Measurements from ENCODE around the gene CD58.

Gene CD58

DNA sequence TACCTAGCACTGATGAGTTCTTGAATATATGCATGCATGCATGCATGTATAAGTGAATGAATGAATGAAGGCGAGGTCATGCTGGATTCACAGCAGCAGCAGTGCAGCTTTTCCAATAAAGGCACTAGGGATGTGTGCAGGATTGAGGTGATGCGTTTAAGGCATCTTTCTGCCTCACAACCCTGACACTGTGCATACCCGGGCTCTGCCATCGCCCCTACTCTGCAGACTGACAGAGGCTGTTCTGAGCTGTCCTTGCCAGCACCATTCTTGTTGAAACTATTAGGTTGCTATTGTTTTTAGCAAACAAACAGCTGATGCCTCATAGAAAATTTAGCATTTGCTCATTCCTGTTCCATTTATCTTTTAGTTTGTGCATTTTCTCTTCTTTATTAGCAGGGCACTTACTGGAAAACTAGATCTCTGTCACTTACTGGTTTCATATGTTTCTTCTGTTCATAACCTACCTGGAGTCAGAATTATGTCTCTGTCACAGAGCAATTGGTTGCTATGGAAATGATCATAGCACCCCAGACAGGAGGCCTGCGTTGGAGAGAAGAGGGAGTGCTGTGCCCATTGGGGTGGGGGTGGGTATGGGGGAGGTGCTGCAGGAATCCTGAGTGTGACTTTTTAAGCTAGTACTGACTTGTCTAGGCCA is 79.0 kb downstream of the CD58 start:
- DNase-seq: no peak

DNA sequence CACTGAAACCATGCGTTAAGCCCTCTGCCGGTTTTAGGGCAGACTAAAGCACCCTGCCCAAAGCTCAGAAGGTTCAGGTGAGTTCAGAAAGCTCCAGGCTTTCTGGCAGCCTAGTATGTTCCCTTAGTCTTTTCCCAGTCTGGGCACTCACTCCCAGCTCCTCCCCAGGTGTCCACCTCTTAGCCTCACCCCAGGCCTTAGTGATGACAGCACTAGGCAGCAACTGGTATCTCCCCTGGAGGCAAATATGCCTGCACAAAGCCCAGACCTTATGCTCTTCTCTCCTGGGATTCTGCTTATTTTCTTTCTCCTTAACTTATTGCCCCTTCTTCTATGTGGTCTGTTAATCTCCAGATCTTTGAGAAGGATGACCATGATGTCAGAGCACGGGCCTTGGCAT is 80.2 kb downstream of the CD58 start:
- no peak for DNase-seq

DNA sequence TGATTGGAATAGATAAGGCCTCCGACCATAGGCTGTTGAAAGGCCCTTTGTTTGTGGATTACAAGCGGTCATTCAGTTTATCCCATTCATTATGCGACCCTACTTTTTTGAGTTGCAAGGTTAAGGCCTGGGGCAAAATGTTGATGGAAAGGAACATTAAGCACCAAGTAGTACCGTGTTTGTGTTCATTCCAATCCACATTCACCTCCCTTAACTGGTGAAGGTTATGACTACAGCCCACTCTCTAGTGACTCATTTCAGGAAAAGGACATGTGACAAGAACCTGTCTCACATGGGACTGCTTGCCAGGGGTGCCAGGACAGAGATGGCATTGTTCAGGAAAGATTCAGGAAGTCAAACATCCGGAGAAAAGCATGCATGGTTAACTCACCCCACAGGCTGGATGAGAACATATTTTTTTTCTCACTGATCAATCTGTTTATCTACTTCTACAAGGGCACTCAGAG is 81.6 kb downstream of the CD58 start:
- DNase-seq: no peak

DNA sequence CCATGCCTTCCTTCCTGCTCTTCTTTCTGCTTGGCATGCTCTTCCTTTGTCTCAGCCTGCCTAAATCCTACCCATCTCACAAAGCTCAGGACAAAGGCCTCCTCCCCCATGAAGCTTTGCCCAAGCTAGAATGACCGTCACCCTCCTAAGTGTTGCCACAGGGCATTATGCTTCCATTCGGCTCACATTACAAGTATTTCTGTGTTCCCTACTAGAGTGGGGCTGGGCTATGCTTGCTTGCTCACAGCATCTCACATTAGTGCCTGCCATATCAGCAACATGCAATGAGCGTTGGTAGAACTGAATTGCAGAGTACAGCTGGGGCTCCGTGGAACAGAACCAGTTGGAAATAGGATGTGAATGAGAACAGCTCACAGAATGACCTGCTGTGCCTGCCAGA is 82.8 kb downstream of the CD58 start:
- DNase-seq: no peak

DNA sequence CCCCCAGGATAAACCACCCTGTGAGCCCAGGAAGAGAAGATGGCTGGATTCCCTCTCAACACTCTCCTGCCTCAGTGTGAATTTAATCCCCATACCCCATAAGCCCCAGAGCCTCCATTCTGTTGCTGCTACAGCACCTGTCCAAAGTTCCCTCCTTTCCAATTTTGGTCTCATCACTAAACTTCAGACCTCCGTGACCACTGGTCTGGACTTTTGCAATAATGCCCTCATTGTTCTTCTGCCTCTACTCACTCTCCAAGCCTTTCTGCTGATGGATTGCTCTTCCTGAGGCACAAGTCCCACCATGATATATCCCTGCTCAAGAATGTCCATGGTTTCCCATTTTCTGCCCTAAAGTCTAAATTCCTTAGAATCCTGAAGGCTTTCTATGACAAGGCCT is 83.2 kb downstream of the CD58 start:
- no peak for DNase-seq

DNA sequence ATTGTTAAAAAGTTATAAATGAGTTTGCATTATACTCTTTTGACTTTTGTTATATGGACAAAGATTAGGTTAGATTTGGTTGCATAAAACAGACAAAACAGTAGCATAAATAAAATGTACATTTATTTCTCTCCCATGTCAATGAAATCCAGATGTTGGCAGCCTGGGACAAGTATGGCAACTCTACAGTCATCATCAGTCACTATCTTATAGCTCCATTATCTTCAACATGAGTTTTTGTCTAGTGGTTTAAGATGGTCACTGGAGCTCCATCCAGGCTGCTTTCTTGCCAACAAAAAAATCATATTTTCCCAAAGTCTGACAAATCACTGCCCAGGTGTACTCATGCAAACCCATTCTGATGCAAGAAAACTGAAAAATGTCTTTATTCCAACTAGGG is 83.8 kb downstream of the CD58 start:
- DNase-seq: no peak

DNA sequence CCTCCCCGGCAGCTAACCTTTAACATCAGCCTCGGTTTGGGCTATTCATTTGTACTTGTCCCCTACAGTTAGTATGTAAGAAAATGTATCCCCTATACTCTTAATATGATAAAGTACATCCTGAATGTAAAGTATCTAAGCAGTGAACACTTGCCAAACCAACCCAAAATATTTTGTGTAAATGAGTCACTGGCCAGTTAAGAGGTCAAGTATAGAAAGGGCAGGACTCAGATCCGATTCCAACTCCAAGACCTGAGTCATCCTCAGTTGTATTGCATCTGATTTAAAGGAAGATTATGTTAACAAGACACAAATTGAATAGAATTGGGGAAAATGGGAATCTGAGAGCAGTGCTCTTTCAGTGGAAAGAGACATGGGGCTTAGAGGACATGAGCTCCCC is 84.4 kb downstream of the CD58 start:
- DNase-seq: no peak

DNA sequence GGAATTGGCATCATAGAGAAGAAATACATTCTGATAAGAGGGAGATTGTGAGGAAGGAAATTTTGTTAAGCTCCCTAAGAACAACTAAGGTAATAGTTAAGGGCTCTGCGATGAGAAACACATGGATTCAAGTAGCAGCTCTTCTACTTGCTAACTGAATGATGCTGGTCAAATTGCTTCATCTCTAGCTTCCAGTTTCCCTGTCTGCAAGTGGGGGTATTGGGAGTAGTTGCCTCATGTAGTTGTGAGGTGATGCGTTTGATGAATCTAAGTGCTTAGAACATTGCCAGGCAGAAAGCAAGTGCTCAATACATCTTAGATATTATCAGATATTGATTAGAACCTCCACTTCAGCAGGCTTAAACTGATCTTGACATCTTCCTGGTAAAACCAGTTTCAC is 84.8 kb downstream of the CD58 start:
- DNase-seq: no peak

DNA sequence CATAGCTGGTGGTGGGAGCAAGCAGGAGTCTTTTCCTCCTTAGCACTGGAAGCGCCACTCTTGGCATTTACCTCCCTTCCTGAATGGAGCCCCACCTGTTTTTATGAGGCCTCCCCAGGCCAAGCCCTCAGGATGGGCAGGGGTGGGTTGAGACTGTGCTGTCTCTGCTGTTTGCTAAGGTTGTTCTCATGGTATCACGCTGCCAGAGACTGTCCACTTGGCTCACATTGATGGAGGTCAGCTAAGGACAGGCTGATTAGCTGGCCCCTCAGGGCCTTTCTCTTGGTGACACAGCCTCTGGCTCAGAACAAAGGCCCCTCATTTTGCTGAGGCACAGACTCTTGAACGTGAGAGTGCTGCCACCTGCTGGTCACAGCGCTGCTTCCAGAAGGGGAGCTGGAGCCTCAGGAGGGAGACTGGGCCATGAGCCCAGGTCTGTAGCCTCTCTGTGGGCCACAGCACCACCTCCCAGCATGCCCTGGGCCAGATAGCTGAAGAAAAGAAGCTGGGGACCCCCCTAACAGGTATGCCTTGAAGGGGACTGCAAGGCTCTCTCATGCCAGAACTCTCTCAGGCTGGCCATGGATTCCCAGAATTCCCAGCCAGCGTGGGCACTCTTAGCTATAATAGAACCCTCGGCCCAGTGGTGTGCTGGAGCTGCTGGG is 85.6 kb downstream of the CD58 start:
- DNase-seq: peak; percentile 16

DNA sequence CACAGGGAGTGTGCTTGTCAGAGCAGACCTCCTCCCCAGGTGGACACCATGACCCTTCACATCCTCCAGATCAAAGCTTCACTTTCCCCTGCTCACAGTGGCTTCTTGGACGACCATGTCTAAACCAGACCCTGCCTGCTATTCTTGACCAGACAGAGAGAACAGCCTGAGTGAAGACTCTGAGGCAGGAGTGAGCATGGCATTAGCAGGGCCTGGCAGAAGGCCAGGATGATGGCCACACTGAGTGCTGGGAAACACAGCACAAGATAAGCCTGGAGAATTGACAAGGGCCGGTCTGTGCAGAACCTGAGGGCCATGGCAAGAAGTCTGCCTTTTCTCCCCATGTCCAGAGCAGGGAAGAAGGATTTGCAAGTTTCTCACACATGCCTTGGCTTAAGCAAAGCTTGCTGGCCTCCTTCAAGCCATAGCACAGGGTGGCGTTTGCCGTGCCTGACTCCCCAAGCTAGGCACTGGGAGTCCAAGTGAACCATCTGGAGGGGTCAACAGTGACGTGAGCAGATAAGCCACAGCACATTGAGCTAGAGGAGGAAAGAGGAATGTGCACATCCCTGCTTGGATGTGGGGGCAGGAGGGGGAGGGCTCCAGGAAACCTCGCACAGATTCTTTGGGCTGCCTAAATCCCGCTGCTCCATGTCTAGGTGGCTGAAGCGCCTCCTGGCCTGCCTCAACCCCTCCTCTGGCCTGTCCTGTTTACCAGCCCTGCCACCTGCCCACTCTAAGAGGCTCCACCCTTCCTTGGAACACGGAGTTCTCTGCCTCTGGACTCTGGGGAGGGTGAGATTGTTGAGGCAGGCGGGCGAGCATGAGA is 87.1 kb downstream of the CD58 start:
- no peak for DNase-seq

DNA sequence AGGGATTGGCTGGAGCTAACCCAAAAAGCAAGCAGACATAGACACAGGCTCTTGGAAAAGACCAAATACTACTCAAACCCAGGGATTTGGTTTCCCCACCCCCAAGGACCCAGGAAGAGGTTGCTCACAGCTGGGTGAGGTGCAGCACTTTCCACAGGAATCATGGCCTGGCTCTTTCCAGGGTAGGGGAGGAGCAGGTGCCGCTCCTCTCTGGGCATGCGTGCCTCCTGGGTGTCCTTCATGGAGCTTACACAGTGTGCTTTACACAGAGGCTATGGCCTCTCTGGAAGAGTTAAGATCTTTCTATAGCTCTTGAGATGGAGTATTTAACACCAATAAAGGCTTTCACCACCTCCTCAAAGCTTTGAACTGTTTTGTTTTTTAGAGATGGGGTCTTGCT is 88.3 kb downstream of the CD58 start:
- no peak for DNase-seq

DNA sequence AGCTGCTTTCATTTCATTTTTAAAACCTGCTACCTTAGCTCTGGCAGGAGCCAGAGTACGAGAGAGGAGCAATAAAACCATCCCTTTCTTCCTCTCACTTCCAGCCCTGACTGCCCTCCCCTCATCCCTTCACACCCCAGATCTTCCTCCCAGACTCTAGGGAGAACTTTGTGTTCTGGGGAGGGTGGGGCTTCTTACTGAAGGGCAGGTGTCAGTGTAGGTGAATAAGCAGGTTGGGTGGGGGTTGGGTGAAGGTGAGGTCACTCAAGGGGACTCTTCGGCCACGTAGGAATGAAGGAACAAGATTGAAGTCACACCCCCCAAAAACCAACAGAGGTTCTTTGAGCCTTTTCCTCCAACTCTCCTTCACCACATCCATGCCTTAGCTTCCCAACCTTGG is 88.9 kb downstream of the CD58 start:
- DNase-seq: no peak

DNA sequence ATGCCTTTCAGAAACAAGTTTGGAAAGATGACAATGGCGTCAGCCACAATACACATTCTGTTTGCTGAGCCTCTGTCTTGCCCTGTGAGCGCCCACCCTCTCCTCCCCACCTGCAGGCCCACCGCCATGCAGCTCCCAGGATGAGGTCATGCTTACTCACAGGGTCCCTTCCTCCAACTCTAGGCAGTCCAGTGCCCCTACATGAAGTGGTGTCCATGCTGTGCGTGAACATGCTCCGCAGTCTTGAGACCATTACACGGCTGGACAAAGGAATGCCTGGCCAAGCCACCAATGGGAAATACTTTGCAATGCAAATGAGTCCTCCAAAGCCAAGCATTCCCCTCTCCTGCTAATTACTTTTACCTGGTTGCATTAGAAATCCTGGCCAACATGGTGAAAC is 92.2 kb downstream of the CD58 start:
- no peak for DNase-seq

DNA sequence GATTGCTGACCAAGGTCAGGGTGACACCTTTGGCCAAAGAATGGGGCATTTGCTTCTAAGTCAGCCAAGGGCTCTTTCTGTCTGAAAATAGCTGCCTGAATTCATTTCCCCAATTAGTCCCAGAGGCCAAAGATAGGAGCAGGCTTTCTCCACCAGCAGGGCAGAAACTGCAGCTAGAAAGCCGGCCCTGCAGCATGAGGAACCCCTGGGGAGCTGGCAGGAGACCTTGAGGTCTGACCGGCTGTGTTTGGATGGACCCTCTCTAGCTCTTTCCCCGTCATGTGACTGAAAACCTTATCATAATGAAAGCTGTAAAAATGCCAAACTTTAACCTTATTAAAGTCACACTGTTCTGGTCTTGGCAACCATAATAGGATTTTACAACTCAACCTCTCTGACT is 93.4 kb downstream of the CD58 start:
- no peak for DNase-seq

DNA sequence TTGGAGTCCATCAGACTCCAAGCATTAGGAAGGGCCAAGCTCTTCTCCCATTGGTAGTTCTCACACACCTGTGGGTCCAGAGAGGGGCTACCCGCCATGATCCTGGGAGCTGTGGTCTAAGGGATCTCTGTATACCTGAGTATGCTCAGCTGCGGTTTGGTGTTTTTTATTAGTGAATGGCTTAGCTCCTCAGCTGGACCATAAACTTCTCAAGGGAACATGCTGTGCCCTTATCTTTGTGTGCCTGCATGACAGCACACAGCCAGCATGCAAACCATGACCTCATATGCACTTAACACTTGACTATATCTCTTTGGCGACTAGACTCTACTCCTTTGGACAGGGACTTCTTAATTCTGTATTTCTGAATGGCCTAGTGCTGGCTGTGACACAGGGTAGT is 94.5 kb downstream of the CD58 start:
- no peak for DNase-seq

DNA sequence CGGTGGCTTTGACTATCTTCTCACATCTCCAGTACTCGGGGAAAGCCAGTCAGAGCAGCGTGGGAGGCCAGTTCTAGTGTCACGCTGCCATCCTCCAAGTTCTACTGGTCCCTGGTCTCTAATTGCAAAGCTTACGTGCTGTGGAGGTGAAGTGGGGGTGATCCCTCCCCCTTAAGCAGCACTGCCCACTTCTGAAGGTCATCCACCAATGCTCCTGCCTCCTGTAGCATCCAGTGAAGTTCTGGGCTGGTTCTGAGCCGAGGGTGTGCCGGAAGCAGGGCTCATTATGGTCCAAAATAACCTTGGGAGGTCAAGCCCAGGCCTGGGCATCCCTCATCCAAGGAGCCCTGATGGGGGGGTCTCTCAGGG is 95.0 kb downstream of the CD58 start:
- no peak for DNase-seq

DNA sequence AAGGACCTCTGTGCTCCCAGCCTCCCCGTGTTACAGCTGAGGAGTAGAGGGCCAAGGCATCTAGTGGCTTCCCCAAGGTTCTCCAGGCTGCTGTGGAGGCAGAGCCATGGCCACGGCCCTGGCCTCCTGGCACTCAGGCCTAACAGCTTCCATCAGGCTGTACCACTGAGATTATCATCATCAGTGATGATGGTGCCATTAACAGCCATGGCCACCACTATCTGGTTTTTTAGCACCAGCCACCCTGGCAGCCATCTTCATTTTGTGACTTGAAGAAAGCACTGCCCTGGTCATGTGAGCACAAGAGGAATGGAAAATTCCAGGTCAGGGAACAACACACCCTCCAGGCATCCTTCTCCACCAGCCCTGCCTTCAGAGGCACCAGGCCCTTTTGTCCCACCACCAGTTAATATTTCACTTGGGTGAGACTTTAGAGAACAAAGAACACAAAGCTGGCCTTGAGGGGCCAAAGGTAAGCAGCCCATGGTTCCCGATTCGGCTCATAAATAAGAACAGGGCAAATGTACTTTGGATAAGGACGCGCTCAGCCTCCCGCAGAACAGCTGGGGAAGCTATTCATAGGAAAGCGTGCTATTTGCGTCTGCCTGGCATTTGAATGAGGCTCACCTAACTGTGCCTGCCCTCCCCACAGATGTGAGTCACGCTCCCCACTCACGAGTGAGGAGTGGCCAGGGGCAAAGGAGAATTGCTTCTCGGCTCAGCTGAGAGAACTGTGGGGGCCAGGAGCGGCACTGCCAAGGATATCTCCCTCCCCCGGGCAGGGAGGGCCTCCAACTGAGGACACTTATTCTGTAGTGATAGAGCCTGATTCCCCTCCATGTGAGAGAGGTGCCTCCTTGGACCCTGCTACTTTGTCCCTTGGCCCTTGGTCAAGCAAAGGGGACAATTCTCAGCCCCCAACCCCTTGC is 95.6 kb downstream of the CD58 start:
- no peak for DNase-seq

DNA sequence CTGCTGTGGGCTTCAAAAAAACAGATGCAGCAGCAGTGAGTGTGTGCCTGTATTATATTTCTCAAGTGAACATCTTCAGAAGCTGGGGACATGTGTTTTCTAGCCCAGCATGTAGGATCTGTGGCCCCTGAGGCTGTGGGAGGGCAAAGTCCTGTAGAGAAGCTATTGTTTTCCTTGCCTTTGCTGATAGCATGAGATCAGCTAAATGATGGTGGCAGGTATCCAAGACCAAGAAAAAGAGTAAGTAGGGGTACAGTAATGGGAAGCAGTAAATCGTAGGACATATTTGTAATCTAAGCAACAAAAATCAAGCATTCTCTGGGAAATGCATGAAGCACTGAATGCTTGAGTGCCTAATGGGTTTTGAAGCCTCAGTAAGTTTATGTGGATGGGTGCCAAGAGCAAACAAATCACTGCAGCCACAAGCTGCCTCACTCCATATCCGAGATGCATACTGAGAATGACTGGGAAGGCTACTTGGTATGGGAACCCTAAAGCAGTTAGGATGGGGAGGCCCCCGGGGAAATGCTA is 98.3 kb downstream of the CD58 start:
- peak; percentile 14 for DNase-seq

DNA sequence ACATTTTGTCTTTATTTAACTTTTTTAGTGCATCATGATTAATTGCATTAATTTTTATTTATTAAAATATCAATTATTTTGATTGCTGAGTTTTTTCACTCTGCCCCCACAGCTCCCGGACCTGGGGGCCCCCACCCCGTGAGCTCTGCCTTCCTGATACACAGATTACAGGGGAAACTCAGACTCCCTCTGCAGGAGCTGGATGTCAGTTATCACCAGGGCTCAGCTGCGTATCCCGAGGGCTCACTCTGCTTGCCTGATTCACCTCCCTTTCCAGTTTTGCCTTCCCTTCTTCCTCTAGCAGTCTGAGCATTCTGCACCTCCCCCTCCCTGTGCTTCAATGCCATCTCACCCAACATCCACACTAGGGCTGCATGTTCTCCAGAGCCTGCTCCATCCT is 99.6 kb downstream of the CD58 start:
- DNase-seq: no peak

DNA sequence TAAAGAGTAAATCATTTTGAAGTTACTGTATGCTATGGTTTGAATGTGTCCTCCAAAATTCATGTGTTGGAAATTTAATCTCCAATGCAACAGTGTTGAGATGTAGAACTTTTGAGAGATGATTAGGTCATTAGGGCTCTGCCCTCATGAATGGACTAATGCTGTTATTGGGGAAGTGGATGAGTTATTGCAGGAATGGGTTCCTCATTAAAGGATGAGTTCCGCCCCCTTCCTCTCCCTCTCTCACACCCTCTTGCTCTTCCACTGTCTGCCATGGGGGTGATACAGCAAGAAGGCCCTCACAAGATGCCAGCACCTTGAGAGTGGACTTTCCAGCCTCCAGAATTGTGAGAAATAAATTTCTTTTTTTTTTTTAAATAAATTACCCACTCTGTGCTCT is 100.2 kb downstream of the CD58 start:
- no peak for DNase-seq

DNA sequence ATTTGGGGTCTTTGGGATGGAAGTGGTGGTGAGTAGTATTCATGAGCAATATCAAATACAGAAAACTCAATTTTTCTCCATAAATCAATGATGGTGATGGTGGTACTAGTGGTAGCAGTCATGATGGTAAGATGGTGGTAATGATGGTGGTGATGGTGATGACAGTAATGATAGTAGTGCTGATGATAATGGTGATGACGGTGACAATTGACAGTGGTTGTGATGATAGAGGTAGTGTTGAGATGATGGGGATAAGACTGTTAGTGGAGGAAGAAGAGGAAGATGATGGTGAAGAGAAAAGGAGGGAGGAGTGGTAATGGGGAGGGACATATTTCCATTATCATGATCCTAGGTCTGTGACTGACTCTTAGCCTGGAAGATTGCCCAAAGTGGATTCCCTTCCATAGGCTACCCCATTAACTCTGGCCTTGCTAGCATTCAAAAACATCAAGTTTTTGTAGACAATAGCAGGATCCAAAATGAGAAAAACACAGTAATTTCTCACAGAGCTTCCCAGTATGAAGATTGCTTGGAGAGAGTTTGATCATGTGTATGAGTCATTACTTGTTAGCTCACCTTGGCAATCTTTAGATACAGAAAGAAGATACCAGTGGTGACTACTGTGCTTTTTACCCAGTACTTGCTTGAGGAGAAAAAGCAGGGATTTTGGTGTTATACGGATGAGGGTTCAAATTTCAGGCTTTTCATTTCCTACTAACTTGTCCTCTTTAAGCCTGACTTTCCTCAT is 103.8 kb downstream of the CD58 start:
- DNase-seq: no peak
